GM12878 (cell line): ENCODE results near the gene TOM1L2.

ENCODE experiments used
- FOS ChIP-seq: IDR thresholded peaks from 3 replicates; pipeline ENCODE4 v1.6.1; 2011; ENCODE audit warnings: borderline replicate concordance; ENCODE audit not compliant: insufficient read length; ENCODE audit errors: extremely low read depth
- REST ChIP-seq: IDR thresholded peaks from 2 replicates; pipeline ENCODE4 v1.6.1; 2012; ENCODE audit warnings: mild to moderate bottlenecking, low read depth, low read length

- TF ChIP-seq REST, result no peak
- no peak for TF ChIP-seq FOS
These were observed 67.8 kb downstream of the TOM1L2 start for GRCh38 chr17:17904166-17905035.
